Measurements from ENCODE around the gene PWP2.
"Not testable (repeated sequence)": the region's sequence is repeated elsewhere in the genome, so short reads cannot be mapped to it uniquely, and the experiment has no call there.

DNA sequence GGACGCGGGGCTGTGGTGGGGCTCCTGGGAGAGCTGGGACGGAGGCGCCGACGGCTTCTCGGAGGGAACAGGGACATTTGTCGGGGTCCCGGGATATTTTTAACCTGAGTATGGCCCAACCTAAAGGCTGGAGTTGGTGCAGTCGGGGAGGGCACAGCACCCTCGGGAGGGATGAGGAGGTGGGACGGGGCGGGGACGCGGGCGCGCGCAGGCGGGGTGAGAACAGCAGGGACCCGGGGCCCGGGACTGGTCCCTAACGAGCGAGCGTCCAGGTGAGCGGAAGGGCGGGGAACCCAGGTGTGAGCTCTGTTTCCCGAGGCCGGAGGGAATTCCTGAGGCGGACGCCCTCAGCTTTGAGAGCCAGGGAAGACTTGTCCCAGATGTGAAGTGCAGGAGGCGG, 390 bp downstream of the PWP2 start:
- TF ChIP-seq, protein P1, sequence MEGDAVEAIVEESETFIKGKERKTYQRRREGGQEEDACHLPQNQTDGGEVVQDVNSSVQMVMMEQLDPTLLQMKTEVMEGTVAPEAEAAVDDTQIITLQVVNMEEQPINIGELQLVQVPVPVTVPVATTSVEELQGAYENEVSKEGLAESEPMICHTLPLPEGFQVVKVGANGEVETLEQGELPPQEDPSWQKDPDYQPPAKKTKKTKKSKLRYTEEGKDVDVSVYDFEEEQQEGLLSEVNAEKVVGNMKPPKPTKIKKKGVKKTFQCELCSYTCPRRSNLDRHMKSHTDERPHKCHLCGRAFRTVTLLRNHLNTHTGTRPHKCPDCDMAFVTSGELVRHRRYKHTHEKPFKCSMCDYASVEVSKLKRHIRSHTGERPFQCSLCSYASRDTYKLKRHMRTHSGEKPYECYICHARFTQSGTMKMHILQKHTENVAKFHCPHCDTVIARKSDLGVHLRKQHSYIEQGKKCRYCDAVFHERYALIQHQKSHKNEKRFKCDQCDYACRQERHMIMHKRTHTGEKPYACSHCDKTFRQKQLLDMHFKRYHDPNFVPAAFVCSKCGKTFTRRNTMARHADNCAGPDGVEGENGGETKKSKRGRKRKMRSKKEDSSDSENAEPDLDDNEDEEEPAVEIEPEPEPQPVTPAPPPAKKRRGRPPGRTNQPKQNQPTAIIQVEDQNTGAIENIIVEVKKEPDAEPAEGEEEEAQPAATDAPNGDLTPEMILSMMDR (tag by site-specific recombination; IDR thresholded peaks at IDR 0.05) = not testable (repeated sequence)
- TF ChIP-seq, protein P2, sequence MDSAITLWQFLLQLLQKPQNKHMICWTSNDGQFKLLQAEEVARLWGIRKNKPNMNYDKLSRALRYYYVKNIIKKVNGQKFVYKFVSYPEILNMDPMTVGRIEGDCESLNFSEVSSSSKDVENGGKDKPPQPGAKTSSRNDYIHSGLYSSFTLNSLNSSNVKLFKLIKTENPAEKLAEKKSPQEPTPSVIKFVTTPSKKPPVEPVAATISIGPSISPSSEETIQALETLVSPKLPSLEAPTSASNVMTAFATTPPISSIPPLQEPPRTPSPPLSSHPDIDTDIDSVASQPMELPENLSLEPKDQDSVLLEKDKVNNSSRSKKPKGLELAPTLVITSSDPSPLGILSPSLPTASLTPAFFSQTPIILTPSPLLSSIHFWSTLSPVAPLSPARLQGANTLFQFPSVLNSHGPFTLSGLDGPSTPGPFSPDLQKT (IDR thresholded peaks at IDR 0.05; ENCODE audit: borderline replicate concordance, low read depth, low read length) = not testable (repeated sequence)
- not testable (repeated sequence) for TF ChIP-seq ZNF768 (tag by site-specific recombination; IDR thresholded peaks at IDR 0.05); ZNF19 (tag by site-specific recombination; IDR thresholded peaks at IDR 0.05; ENCODE audit: low read depth); ZNF132 (tag by site-specific recombination; IDR thresholded peaks at IDR 0.05; ENCODE audit: borderline replicate concordance); ZNF239 (tag by site-specific recombination; IDR thresholded peaks at IDR 0.05); ZNF354C (tag by site-specific recombination; IDR thresholded peaks at IDR 0.05; ENCODE audit: borderline replicate concordance, low read depth)
- TF ChIP-seq, protein P3, sequence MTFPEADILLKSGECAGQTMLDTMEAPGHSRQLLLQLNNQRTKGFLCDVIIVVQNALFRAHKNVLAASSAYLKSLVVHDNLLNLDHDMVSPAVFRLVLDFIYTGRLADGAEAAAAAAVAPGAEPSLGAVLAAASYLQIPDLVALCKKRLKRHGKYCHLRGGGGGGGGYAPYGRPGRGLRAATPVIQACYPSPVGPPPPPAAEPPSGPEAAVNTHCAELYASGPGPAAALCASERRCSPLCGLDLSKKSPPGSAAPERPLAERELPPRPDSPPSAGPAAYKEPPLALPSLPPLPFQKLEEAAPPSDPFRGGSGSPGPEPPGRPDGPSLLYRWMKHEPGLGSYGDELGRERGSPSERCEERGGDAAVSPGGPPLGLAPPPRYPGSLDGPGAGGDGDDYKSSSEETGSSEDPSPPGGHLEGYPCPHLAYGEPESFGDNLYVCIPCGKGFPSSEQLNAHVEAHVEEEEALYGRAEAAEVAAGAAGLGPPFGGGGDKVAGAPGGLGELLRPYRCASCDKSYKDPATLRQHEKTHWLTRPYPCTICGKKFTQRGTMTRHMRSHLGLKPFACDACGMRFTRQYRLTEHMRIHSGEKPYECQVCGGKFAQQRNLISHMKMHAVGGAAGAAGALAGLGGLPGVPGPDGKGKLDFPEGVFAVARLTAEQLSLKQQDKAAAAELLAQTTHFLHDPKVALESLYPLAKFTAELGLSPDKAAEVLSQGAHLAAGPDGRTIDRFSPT (tag by site-specific recombination; IDR thresholded peaks at IDR 0.05) = not testable (repeated sequence)
- TF ChIP-seq, protein P4, sequence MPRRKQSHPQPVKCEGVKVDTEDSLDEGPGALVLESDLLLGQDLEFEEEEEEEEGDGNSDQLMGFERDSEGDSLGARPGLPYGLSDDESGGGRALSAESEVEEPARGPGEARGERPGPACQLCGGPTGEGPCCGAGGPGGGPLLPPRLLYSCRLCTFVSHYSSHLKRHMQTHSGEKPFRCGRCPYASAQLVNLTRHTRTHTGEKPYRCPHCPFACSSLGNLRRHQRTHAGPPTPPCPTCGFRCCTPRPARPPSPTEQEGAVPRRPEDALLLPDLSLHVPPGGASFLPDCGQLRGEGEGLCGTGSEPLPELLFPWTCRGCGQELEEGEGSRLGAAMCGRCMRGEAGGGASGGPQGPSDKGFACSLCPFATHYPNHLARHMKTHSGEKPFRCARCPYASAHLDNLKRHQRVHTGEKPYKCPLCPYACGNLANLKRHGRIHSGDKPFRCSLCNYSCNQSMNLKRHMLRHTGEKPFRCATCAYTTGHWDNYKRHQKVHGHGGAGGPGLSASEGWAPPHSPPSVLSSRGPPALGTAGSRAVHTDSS (tag by site-specific recombination; IDR thresholded peaks at IDR 0.05) = not testable (repeated sequence)
- TF ChIP-seq, protein P5, sequence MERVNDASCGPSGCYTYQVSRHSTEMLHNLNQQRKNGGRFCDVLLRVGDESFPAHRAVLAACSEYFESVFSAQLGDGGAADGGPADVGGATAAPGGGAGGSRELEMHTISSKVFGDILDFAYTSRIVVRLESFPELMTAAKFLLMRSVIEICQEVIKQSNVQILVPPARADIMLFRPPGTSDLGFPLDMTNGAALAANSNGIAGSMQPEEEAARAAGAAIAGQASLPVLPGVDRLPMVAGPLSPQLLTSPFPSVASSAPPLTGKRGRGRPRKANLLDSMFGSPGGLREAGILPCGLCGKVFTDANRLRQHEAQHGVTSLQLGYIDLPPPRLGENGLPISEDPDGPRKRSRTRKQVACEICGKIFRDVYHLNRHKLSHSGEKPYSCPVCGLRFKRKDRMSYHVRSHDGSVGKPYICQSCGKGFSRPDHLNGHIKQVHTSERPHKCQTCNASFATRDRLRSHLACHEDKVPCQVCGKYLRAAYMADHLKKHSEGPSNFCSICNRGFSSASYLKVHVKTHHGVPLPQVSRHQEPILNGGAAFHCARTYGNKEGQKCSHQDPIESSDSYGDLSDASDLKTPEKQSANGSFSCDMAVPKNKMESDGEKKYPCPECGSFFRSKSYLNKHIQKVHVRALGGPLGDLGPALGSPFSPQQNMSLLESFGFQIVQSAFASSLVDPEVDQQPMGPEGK (tag by site-specific recombination; IDR thresholded peaks at IDR 0.05) = not testable (repeated sequence)
- TF ChIP-seq, protein P6, sequence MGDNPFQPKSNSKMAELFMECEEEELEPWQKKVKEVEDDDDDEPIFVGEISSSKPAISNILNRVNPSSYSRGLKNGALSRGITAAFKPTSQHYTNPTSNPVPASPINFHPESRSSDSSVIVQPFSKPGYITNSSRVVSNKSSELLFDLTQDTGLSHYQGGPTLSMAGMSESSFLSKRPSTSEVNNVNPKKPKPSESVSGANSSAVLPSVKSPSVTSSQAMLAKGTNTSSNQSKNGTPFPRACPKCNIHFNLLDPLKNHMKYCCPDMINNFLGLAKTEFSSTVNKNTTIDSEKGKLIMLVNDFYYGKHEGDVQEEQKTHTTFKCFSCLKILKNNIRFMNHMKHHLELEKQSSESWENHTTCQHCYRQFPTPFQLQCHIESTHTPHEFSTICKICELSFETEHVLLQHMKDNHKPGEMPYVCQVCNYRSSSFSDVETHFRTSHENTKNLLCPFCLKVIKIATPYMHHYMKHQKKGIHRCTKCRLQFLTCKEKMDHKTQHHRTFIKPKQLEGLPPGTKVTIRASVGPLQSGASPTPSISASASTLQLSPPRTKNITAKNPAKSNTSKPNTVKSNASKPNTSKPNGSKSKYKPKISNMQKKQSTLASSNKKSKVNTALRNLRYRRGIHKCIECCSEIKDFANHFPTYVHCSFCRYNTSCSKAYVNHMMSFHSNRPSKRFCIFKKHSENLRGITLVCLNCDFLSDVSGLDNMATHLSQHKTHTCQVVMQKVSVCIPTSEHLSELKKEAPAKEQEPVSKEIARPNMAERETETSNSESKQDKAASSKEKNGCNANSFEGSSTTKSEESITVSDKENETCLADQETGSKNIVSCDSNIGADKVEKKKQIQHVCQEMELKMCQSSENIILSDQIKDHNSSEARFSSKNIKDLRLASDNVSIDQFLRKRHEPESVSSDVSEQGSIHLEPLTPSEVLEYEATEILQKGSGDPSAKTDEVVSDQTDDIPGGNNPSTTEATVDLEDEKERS (tag by site-specific recombination; IDR thresholded peaks at IDR 0.05) = not testable (repeated sequence)

All from HEK293 (cell line).